Activated CD4-positive, alpha-beta T cell treated with anti-CD3 and anti-CD28 coated beads, Interleukin-2, amount 50 U/mL, for 1 hour (primary cell): Measurements from ENCODE around the gene KLHL11.
"Not testable (repeated sequence)": the region's sequence is repeated elsewhere in the genome, so short reads cannot be mapped to it uniquely, and the experiment has no call there.

ENCODE experiments used
- DNase-seq: peaks from one replicate; pipeline ENCODE4 v3.0.0-alpha.2; 2020

The KLHL11 gene

GRCh38 chr17:41836550-41837196 lies 28.6 kb downstream of the KLHL11 start:
- DNase-seq: no peak

- peak; percentile 38 for DNase-seq
These were observed 29.2 kb downstream of the KLHL11 start, which contains the start of gene NT5C3B for GRCh38 chr17:41835800-41836549. NT5C3B (minus strand) TSS chr17:41836232; CDS start chr17:41836193, 39 bp downstream.

GRCh38 chr17:41835214-41835799 lies 29.9 kb downstream of the KLHL11 start:
- no peak for DNase-seq

- DNase-seq: not testable (repeated sequence)
These were observed 35.3 kb downstream of the KLHL11 start for GRCh38 chr17:41829961-41830360.

GRCh38 chr17:41825175-41825845 lies 39.9 kb downstream of the KLHL11 start:
- DNase-seq: no peak

GRCh38 chr17:41824086-41824485 lies 41.1 kb downstream of the KLHL11 start:
- DNase-seq: no peak

GRCh38 chr17:41823580-41823979 lies 41.6 kb downstream of the KLHL11 start:
- DNase-seq: no peak

GRCh38 chr17:41823141-41823524 lies 42.1 kb downstream of the KLHL11 start:
- no peak for DNase-seq

- DNase-seq: no peak
These were observed 42.7 kb downstream of the KLHL11 start for GRCh38 chr17:41822216-41823140.

GRCh38 chr17:41821776-41822175 lies 43.4 kb downstream of the KLHL11 start:
- DNase-seq: no peak

GRCh38 chr17:41818024-41818423 lies 47.2 kb downstream of the KLHL11 start:
- no peak for DNase-seq

- no peak for DNase-seq
These were observed 48.4 kb downstream of the KLHL11 start for GRCh38 chr17:41816637-41817320.

GRCh38 chr17:41814195-41814594 lies 51.0 kb downstream of the KLHL11 start:
- no peak for DNase-seq

GRCh38 chr17:41813699-41814124 lies 51.5 kb downstream of the KLHL11 start:
- no peak for DNase-seq

GRCh38 chr17:41813152-41813680 lies 52.0 kb downstream of the KLHL11 start:
- no peak for DNase-seq

- DNase-seq: peak; percentile 36
These were observed 52.7 kb downstream of the KLHL11 start, which contains the start of gene FKBP10 for GRCh38 chr17:41812381-41813151. FKBP10 (plus strand) TSS chr17:41813004; CDS start chr17:41813035, 31 bp downstream.

- DNase-seq: peak; percentile 71
These were observed 53.5 kb downstream of the KLHL11 start, which contains the start of gene P3H4 for GRCh38 chr17:41811549-41812380. P3H4 (minus strand) TSS chr17:41811949; CDS start chr17:41811915, 34 bp downstream.

GRCh38 chr17:41810659-41811548 lies 54.3 kb downstream of the KLHL11 start:
- DNase-seq: no peak
